KOPT-K1 (cell line): ENCODE data around the gene STX1A.
"Not testable (repeated sequence)": the region's sequence is repeated elsewhere in the genome, so short reads cannot be mapped to it uniquely, and the experiment has no call there.

Experiments
- H3K27ac ChIP-seq: fragments of 200-600 bp; sonication (generic); 2 replicates; pipeline ENCODE4 v1.5.1; 2016; ENCODE audit warnings: antibody characterized with exemption, mild to moderate bottlenecking, low read depth, low read length; ENCODE audit not compliant: poor library complexity, severe bottlenecking
- H3K36me3 ChIP-seq: fragments of 200-600 bp; sonication (generic); 2 replicates; pipeline ENCODE4 v1.5.1; 2017; ENCODE audit warnings: antibody characterized with exemption, mild to moderate bottlenecking, low read length, moderate library complexity; ENCODE audit not compliant: insufficient read depth
- H3K9me3 ChIP-seq: fragments of 200-600 bp; sonication (generic); 2 replicates; pipeline ENCODE4 v1.5.1; 2017; ENCODE audit warnings: antibody characterized with exemption, low read length, mild to moderate bottlenecking; ENCODE audit not compliant: insufficient read depth, poor library complexity, severe bottlenecking

Gene STX1A

GRCh38 chr7:73668103-73668885 lies 51.2 kb downstream of the STX1A start:
- H3K9me3 ChIP-seq = peaks cover 3% of the 10 kb centered on the region
- H3K27ac ChIP-seq = no peak overlapping the region
- no peaks in the 10 kb centered on the region for H3K36me3 ChIP-seq

GRCh38 chr7:73667344-73668102 lies 51.9 kb downstream of the STX1A start, which contains the start of gene VPS37D:
VPS37D (plus strand) TSS chr7:73667831; CDS start chr7:73667959, 128 bp downstream.
- H3K9me3 ChIP-seq = peaks cover 11% of the 10 kb centered on the region
- H3K36me3 ChIP-seq = no peaks in the 10 kb centered on the region
- H3K27ac ChIP-seq = no peak within 1 kb of the TSS

GRCh38 chr7:73663033-73663432 lies 56.4 kb downstream of the STX1A start:
- Histone ChIP-seq H3K27ac (no peak overlapping the region), H3K36me3 (no peaks in the 10 kb centered on the region), H3K9me3 (peaks cover 12% of the 10 kb centered on the region)

GRCh38 chr7:73660594-73660993 lies 58.9 kb downstream of the STX1A start:
- H3K36me3 ChIP-seq, H3K27ac ChIP-seq: not testable (repeated sequence)
- peaks cover 12% of the 10 kb centered on the region for H3K9me3 ChIP-seq

GRCh38 chr7:73659983-73660382 lies 59.5 kb downstream of the STX1A start:
- H3K36me3 ChIP-seq = no peaks in the 10 kb centered on the region

GRCh38 chr7:73655309-73655708 lies 64.2 kb downstream of the STX1A start:
- not testable (repeated sequence) for H3K27ac ChIP-seq, H3K9me3 ChIP-seq, H3K36me3 ChIP-seq

More at GRCh38 chr7:73659983-73660382, 59.5 kb downstream of the STX1A start:
- Histone ChIP-seq H3K27ac (no peak overlapping the region), H3K9me3 (peaks cover 12% of the 10 kb centered on the region)

- Histone ChIP-seq H3K9me3 (no peaks in the 10 kb centered on the region), H3K27ac (no peak overlapping the region), H3K36me3 (no peaks in the 10 kb centered on the region)
These were observed 66.9 kb downstream of the STX1A start for GRCh38 chr7:73652541-73652949.

- Histone ChIP-seq H3K36me3 (no peaks in the 10 kb centered on the region), H3K27ac (no peak overlapping the region), H3K9me3 (no peaks in the 10 kb centered on the region)
These were observed 68.9 kb downstream of the STX1A start for GRCh38 chr7:73650524-73650923.

GRCh38 chr7:73649576-73649975 lies 69.9 kb downstream of the STX1A start:
- no peak overlapping the region for H3K27ac ChIP-seq
- no peaks in the 10 kb centered on the region for H3K36me3 ChIP-seq
- H3K9me3 ChIP-seq = no peaks in the 10 kb centered on the region
